Liver (tissue), 9 donors: Measurements from ENCODE around the gene ELL. TPM values are rescaled to one million over a fixed set of nuclear protein-coding genes. Genes with fewer than 3 reads are reported as not detected.

ENCODE experiments used
- DNase-seq: peaks from one replicate; pipeline ENCODE4 v3.0.0-alpha.2; 2017; ENCODE audit warnings: low spot score
- H3K27ac ChIP-seq, 2 donors: one replicate each; pipeline ENCODE4 v1.7.0; 2013; ENCODE audit warnings: inconsistent platforms in 2 of 2, low read length in 2 of 2, control low read depth in 1 of 2, low read depth in 1 of 2, mild to moderate bottlenecking in 1 of 2
- H3K27me3 ChIP-seq, 4 donors: one replicate each; pipeline versions ENCODE4 v1.6.1 to v1.7.0; 2013; ENCODE audit warnings: low read length in 3 of 4, inconsistent platforms in 1 of 4, mild to moderate bottlenecking in 1 of 4, moderate library complexity in 1 of 4; ENCODE audit not compliant: control insufficient read depth in 4 of 4, insufficient read depth in 4 of 4
- H3K36me3 ChIP-seq, 4 donors: one replicate each; pipeline versions ENCODE4 v1.6.1 to v1.7.0; 2013; ENCODE audit warnings: low read length in 3 of 4, mild to moderate bottlenecking in 3 of 4, low read depth in 1 of 4, moderate library complexity in 1 of 4; ENCODE audit not compliant: control insufficient read depth in 4 of 4, insufficient read depth in 3 of 4
- H3K4me1 ChIP-seq, 4 donors: one replicate each; pipeline versions ENCODE4 v1.6.1 to v1.7.0; 2013; ENCODE audit warnings: low read length in 3 of 4, mild to moderate bottlenecking in 3 of 4, moderate library complexity in 1 of 4; ENCODE audit not compliant: control insufficient read depth in 4 of 4, insufficient read depth in 4 of 4
- H3K4me3 ChIP-seq, 3 donors: one replicate each; pipeline versions ENCODE4 v1.6.1 to v1.7.0; 2013; ENCODE audit warnings: low read length in 3 of 3, control low read depth in 1 of 3, low read depth in 1 of 3, mild to moderate bottlenecking in 1 of 3
- H3K9ac ChIP-seq, 2 donors: one replicate each; pipeline ENCODE4 v1.7.0; 2013; ENCODE audit warnings: low read length in 2 of 2, mild to moderate bottlenecking in 2 of 2, moderate library complexity in 2 of 2, control low read depth in 1 of 2, low read depth in 1 of 2
- H3K9me3 ChIP-seq, 4 donors: one replicate each; pipeline versions ENCODE4 v1.6.1 to v1.7.0; 2013; ENCODE audit warnings: low read length in 3 of 4; ENCODE audit not compliant: control insufficient read depth in 4 of 4
- EGR1 ChIP-seq, 2 donors: IDR thresholded peaks; 2 replicates each; pipeline ENCODE4 v1.6.1; 2016 to 2018; ENCODE audit warnings: antibody characterized with exemption in 2 of 2, low read depth in 2 of 2
- FOXA2 ChIP-seq: IDR thresholded peaks from 2 replicates; pipeline ENCODE4 v1.6.1; 2016; ENCODE audit warnings: antibody characterized with exemption
- GABPA ChIP-seq, 2 donors: IDR thresholded peaks in 1 of 2; conservative IDR thresholded peaks in 1 of 2; 2 replicates each; pipeline ENCODE4 v1.6.1; 2016; ENCODE audit warnings: antibody characterized with exemption in 2 of 2, mild to moderate bottlenecking in 1 of 2, moderate library complexity in 1 of 2
- HNF4A ChIP-seq, 2 donors: conservative IDR thresholded peaks; 2 replicates each; pipeline ENCODE4 v1.6.1; 2016; ENCODE audit warnings: antibody characterized with exemption in 2 of 2, mild to moderate bottlenecking in 2 of 2
- NR2F2 ChIP-seq: IDR thresholded peaks from 2 replicates; pipeline ENCODE4 v1.6.1; 2016; ENCODE audit warnings: antibody characterized with exemption
- RAD21 ChIP-seq, 2 donors: IDR thresholded peaks; 2 replicates each; pipeline ENCODE4 v1.6.1; 2016; ENCODE audit warnings: antibody characterized with exemption in 2 of 2, mild to moderate bottlenecking in 2 of 2
- RXRA ChIP-seq, 2 donors: IDR thresholded peaks; 2 replicates each; pipeline ENCODE4 v1.6.1; 2017 to 2018; ENCODE audit warnings: antibody characterized with exemption in 2 of 2, mild to moderate bottlenecking in 1 of 2
- SP1 ChIP-seq: IDR thresholded peaks from 2 replicates; pipeline ENCODE4 v1.6.1; 2018; ENCODE audit warnings: antibody characterized with exemption, mild to moderate bottlenecking
- TAF1 ChIP-seq: conservative IDR thresholded peaks from 2 replicates; pipeline ENCODE4 v1.6.1; 2016; ENCODE audit warnings: antibody characterized with exemption, mild to moderate bottlenecking
- YY1 ChIP-seq: IDR thresholded peaks from 2 replicates; pipeline ENCODE4 v1.6.1; 2016; ENCODE audit warnings: antibody characterized with exemption, mild to moderate bottlenecking
- WGBS: extraction: QIAGEN DNeasy Blood & Tissue Kit; methylation state at CpG from one replicate; pipeline ENCODE4 v1.1.7; 2013; 5-methylcytosine and 5-hydroxymethylcytosine counted together
- polyA plus RNA-seq, 2 donors: library from polyadenylated mRNA; stranded (reverse) in 1 of 2; unstranded in 1 of 2; fragments of 200-250 nt in 1 of 2; fragments of >200 nt in 1 of 2; fragmentation: Nextera tagmentation in 1 of 2; extraction: Ambion mirVana in 1 of 2; gene quantifications; one replicate each; pipeline versions ENCODE4 v1.2.1 to v1.2.3, GENCODE V29; 2013 to 2015
- total RNA-seq, 2 donors: library from RNA; depleted of rRNA; stranded (reverse); fragments of >200 nt; gene quantifications; one replicate each; pipeline ENCODE4 v1.2.3, GENCODE V29; 2014
- TF ChIP-seq, protein P1 (sequence below): IDR thresholded peaks from 2 replicates; pipeline ENCODE4 v1.6.1; 2016; ENCODE audit warnings: antibody characterized with exemption
- TF ChIP-seq, protein P2 (sequence below): IDR thresholded peaks from 2 replicates; pipeline ENCODE4 v1.6.1; 2016; ENCODE audit warnings: antibody characterized with exemption, mild to moderate bottlenecking
- TF ChIP-seq, protein P3 (sequence below): fragments of 150-350 bp; IDR thresholded peaks from 2 replicates; pipeline ENCODE4 v1.5.1; 2017; ENCODE audit warnings: improper control_type of control experiment, low read depth, low read length; ENCODE audit not compliant: missing input control
- donor health status: healthy.
- donor health status: healthy.
- donor health status: healthy.
- donor health status: healthy.
- donor health status: healthy.

Gene ELL
- total and polyA plus RNA-seq, 4 donors = 4.5 to 10.5 (median 6.6) TPM

DNA sequence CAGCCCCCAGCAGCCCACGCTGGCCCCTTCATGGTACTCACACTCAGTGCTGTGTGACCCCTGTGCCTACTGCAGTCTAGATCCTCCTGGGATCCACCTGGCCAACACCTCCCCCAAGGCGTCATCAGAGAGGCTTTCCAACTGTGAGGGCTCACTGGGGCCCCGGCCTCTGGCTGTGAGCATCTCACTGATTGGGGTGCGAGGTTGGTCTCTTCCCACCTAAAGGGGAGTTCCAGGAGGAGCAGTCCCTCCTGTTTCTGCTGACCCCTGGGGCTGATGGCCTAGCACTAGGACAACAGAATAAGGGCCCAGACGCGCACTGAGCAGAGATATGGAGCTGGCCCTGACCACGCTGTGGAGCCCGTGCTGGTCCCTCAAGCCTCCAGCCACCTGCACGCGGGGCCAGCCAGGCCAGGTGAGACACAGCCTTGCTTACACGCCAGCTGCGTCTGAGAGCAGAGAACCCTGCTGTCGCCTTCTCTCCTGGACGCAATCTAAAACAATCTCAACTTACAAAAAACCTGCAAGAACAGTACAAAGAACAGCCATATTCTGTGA, 32.2 kb downstream of the ELL start:
- Histone ChIP-seq H3K36me3 (no peaks in the 10 kb centered on the region), H3K27me3 (no peaks in the 10 kb centered on the region), H3K4me3 (no peak overlapping the region), H3K9me3 (no peaks in the 10 kb centered on the region), H3K9ac (peak overlapping the region in 1 of 2 donors; percentile 39), H3K27ac (peak overlapping the region; percentile 78 to 88), H3K4me1 (peaks cover 9 to 58% (median 35%) of the 10 kb centered on the region in 4 donors)
- TF ChIP-seq NR2F2 (no peak), SP1 (no peak), RXRA (IDR thresholded peaks at IDR 0.05) (no peak), RAD21 (IDR thresholded peaks at IDR 0.05) (no peak), GABPA (IDR thresholded peaks at IDR 0.05 in 1 of 2, conservative IDR thresholded peaks at IDR 0.05 in 1 of 2) (no peak)
- TF ChIP-seq, protein P1, sequence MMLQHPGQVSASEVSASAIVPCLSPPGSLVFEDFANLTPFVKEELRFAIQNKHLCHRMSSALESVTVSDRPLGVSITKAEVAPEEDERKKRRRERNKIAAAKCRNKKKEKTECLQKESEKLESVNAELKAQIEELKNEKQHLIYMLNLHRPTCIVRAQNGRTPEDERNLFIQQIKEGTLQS = no peak
- TF ChIP-seq, protein P2, sequence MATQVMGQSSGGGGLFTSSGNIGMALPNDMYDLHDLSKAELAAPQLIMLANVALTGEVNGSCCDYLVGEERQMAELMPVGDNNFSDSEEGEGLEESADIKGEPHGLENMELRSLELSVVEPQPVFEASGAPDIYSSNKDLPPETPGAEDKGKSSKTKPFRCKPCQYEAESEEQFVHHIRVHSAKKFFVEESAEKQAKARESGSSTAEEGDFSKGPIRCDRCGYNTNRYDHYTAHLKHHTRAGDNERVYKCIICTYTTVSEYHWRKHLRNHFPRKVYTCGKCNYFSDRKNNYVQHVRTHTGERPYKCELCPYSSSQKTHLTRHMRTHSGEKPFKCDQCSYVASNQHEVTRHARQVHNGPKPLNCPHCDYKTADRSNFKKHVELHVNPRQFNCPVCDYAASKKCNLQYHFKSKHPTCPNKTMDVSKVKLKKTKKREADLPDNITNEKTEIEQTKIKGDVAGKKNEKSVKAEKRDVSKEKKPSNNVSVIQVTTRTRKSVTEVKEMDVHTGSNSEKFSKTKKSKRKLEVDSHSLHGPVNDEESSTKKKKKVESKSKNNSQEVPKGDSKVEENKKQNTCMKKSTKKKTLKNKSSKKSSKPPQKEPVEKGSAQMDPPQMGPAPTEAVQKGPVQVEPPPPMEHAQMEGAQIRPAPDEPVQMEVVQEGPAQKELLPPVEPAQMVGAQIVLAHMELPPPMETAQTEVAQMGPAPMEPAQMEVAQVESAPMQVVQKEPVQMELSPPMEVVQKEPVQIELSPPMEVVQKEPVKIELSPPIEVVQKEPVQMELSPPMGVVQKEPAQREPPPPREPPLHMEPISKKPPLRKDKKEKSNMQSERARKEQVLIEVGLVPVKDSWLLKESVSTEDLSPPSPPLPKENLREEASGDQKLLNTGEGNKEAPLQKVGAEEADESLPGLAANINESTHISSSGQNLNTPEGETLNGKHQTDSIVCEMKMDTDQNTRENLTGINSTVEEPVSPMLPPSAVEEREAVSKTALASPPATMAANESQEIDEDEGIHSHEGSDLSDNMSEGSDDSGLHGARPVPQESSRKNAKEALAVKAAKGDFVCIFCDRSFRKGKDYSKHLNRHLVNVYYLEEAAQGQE = no peak
- DNase-seq = no peak
- 98% methylated on average over 14 of the region's 14 CpGs for WGBS

DNA sequence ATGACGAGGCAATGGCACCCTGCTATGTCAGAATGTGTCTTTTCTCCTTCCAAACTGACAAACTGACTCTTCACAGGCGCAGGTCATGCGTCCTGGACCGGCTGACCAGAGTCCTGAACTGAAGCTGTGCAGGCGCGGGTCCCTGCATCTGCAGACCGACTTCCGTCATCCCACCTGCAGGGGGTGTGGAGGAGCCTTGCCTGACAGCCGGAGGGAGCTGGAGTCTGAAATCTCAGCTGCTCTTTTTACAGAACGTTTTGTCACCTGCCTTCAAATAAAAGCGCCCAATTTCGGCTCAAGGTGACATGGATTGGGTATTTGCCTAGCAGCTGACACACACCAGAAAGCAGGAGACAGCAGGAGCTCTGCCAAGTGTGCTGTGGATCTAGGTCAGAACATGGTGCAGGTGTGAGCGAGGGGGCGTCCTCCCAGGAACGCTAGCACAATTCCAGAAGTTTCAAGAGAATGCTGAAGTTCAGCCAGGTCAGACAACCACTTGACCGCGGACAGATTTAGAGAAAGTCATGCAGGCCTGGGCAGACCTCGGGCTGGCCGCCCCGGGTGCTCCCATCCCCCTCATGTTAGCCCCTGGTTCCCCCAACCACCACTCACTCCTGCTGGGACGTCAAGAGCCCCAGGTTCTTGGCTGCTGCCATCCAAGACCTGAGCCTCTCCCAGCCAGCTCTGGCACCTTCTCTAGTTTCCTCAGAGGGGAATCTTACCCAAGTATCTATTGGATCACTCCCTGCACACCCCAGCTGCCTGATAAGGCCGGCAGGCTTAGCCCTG, 32.8 kb downstream of the ELL start:
- TF ChIP-seq, protein P1 = no peak
- TF ChIP-seq SP1 (peak; percentile 32), YY1 (peak; percentile 31), FOXA2 (no peak), RAD21 (IDR thresholded peaks at IDR 0.05) (peak; percentile 70 to 73), RXRA (IDR thresholded peaks at IDR 0.05) (peak in 1 of 2 donors; percentile 59), HNF4A (conservative IDR thresholded peaks at IDR 0.05) (peak; percentile 22 to 36), TAF1 (no peak), EGR1 (IDR thresholded peaks at IDR 0.05; ENCODE audit: low read depth in 2 of 2) (peak in 1 of 2 donors; percentile 52)
- TF ChIP-seq, protein P2 = peak; percentile 95
- TF ChIP-seq, protein P3, sequence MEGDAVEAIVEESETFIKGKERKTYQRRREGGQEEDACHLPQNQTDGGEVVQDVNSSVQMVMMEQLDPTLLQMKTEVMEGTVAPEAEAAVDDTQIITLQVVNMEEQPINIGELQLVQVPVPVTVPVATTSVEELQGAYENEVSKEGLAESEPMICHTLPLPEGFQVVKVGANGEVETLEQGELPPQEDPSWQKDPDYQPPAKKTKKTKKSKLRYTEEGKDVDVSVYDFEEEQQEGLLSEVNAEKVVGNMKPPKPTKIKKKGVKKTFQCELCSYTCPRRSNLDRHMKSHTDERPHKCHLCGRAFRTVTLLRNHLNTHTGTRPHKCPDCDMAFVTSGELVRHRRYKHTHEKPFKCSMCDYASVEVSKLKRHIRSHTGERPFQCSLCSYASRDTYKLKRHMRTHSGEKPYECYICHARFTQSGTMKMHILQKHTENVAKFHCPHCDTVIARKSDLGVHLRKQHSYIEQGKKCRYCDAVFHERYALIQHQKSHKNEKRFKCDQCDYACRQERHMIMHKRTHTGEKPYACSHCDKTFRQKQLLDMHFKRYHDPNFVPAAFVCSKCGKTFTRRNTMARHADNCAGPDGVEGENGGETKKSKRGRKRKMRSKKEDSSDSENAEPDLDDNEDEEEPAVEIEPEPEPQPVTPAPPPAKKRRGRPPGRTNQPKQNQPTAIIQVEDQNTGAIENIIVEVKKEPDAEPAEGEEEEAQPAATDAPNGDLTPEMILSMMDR = peak; percentile 48
- Histone ChIP-seq H3K4me1 (peaks cover 8 to 54% (median 33%) of the 10 kb centered on the region in 4 donors), H3K27me3 (no peaks in the 10 kb centered on the region), H3K27ac (peak overlapping the region; percentile 78 to 88), H3K4me3 (no peak overlapping the region), H3K36me3 (no peaks in the 10 kb centered on the region), H3K9me3 (no peaks in the 10 kb centered on the region), H3K9ac (peak overlapping the region in 1 of 2 donors; percentile 21)
- peak; percentile 54 for DNase-seq
- WGBS = 40% methylated on average over 22 of the region's 22 CpGs
